ENCODE measurements around the gene IL21R.

The IL21R gene

DNA sequence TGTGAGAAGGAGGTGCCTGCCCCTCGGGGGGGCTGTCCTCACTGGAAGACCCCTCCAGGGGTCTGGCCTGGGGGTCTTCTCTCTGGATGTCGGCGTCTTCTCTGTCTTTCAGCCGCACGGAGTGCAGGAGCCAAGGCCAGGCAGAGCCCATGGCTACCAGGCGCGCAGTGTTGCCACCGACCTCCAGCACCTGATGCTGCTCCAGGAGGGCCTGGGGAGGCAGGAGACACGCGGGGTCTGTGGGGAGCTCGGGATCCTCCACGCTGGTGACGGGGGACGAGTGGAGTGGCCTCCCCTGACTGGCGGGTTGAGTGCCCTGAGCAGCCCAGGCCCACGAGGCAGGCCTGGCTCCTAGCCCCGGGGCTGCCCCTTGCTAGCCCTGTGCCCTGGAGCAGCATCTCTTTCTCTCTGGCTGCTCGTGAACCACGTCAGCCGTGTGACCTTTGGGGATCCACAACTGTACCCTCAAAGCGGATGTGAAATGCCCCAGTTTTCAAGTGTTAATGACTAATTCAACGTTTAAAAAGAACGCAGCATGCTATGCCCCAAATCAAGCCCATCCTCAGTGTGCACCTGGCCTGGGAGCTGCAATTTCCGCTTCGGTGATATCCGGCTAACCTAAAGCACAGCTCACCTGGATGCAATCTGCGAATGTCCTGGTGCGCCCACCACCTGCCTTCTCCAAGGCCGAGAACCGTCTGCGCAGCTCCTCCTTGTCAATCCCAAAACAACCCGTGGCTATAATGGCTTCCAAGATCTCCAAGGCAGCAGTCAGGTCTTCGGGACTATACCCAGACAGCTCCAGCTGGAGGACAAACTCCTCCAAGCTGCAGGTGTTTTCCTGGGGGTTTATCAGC is 62.9 kb downstream of the IL21R start:
- H3K36me3 ChIP-seq (ENCODE audit: control insufficient read depth, low read length), result peaks cover 62% of the 10 kb centered on the region
- no peak for TF ChIP-seq CTCF (IDR thresholded peaks at IDR 0.05; ENCODE audit: low read depth, low read length, poor library complexity, severe bottlenecking)
- TF ChIP-seq EZH2phosphoT487 (IDR thresholded peaks at IDR 0.05; ENCODE audit: borderline replicate concordance, low read length), result no peak

GRCh38 chr16:27465483-27465879 is 63.5 kb downstream of the IL21R start:
- H3K36me3 ChIP-seq (ENCODE audit: control insufficient read depth, low read length), result peaks cover 68% of the 10 kb centered on the region
- H4K20me1 ChIP-seq (ENCODE audit: control insufficient read depth, insufficient read depth, low read depth, low read length), result no peaks in the 10 kb centered on the region
- H3K9me3 ChIP-seq (ENCODE audit: control insufficient read depth, insufficient read depth, low read length), result no peaks in the 10 kb centered on the region
- H3K9me2 ChIP-seq (replicated peaks; ENCODE audit: control insufficient read depth, low read length), result no peaks in the 10 kb centered on the region
- H3K27me3 ChIP-seq (ENCODE audit: control insufficient read depth, low read length), result no peaks in the 10 kb centered on the region
- no peak overlapping the region for H3K4me2 ChIP-seq (ENCODE audit: low read length)
- H3F3A ChIP-seq (ENCODE audit: control insufficient read depth, insufficient read depth), result no peaks in the 10 kb centered on the region
- H3K79me2 ChIP-seq (ENCODE audit: control insufficient read depth, low read length), result no peaks in the 10 kb centered on the region
- TF ChIP-seq CTCF (IDR thresholded peaks at IDR 0.05; ENCODE audit: low read depth, low read length, poor library complexity, severe bottlenecking) (no peak), EZH2phosphoT487 (IDR thresholded peaks at IDR 0.05; ENCODE audit: borderline replicate concordance, low read length) (no peak)
- no peak overlapping the region for H3K27ac ChIP-seq (ENCODE audit: low read depth, low read length)
- no peaks in the 10 kb centered on the region for H3K4me1 ChIP-seq (ENCODE audit: control insufficient read depth, low read length)
- H3K4me3 ChIP-seq (ENCODE audit: low read length), result no peak overlapping the region

More for the DNA sequence above, 62.9 kb downstream of the IL21R start:
- H3F3A ChIP-seq (ENCODE audit: control insufficient read depth, insufficient read depth), result no peaks in the 10 kb centered on the region
- H3K4me2 ChIP-seq (ENCODE audit: low read length), result no peak overlapping the region
- H3K9me3 ChIP-seq (ENCODE audit: control insufficient read depth, insufficient read depth, low read length), result no peaks in the 10 kb centered on the region
- H3K4me3 ChIP-seq (ENCODE audit: low read length), result no peak overlapping the region
- no peaks in the 10 kb centered on the region for H3K4me1 ChIP-seq (ENCODE audit: control insufficient read depth, low read length)
- no peaks in the 10 kb centered on the region for H3K9me2 ChIP-seq (replicated peaks; ENCODE audit: control insufficient read depth, low read length)
- no peaks in the 10 kb centered on the region for H4K20me1 ChIP-seq (ENCODE audit: control insufficient read depth, insufficient read depth, low read depth, low read length)
- no peaks in the 10 kb centered on the region for H3K27me3 ChIP-seq (ENCODE audit: control insufficient read depth, low read length)
- no peak overlapping the region for H3K27ac ChIP-seq (ENCODE audit: low read depth, low read length)
- H3K79me2 ChIP-seq (ENCODE audit: control insufficient read depth, low read length), result no peaks in the 10 kb centered on the region

DNA sequence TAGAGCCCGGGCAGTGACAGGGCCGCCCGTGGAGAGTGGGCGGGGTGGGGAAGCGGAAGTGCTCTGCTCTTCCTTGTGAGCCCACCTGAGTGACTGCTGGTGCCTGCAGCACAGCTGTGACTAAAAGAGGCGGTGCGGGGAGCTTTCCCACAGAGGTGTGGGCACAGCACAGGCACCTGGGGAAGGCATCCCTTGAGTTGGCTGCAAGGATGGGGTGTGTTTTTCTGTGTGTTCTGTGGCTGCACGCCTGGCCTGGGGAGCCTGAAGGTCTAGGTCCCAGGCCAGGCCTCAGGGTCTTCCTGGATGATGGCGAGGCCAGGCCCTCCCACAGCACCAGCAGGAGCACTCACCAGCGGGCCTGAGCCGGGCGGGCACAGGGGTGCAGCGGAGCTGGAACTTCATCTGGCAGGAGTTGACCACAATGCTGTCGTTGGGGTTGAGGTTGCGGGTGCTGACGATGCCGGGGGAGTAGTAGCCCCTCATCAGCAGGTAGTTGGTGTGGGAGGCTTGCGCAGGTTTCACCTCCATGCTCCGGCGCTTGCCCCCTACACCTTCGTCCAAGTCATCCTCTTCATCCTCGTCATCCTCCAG is 67.1 kb downstream of the IL21R start:
- TF ChIP-seq EZH2phosphoT487 (IDR thresholded peaks at IDR 0.05; ENCODE audit: borderline replicate concordance, low read length), result no peak
- TF ChIP-seq CTCF (IDR thresholded peaks at IDR 0.05; ENCODE audit: low read depth, low read length, poor library complexity, severe bottlenecking), result no peak
- Histone ChIP-seq H3K36me3 (ENCODE audit: control insufficient read depth, low read length) (peaks cover 62% of the 10 kb centered on the region), H3F3A (ENCODE audit: control insufficient read depth, insufficient read depth) (no peaks in the 10 kb centered on the region), H4K20me1 (ENCODE audit: control insufficient read depth, insufficient read depth, low read depth, low read length) (no peaks in the 10 kb centered on the region), H3K4me3 (ENCODE audit: low read length) (no peak overlapping the region), H3K4me1 (ENCODE audit: control insufficient read depth, low read length) (no peaks in the 10 kb centered on the region), H3K9me2 (replicated peaks; ENCODE audit: control insufficient read depth, low read length) (no peaks in the 10 kb centered on the region), H3K27ac (ENCODE audit: low read depth, low read length) (no peak overlapping the region), H3K9me3 (ENCODE audit: control insufficient read depth, insufficient read depth, low read length) (no peaks in the 10 kb centered on the region), H3K79me2 (ENCODE audit: control insufficient read depth, low read length) (no peaks in the 10 kb centered on the region), H3K27me3 (ENCODE audit: control insufficient read depth, low read length) (no peaks in the 10 kb centered on the region), H3K4me2 (ENCODE audit: low read length) (no peak overlapping the region)
